ENCODE measurements around the gene LNX1. TPM values are rescaled to one million over a fixed set of nuclear protein-coding genes. Genes with fewer than 3 reads are reported as not detected.

Gene LNX1
- total RNA-seq, 1 experiment from 2014 or later: 3.3 TPM

GRCh38 chr4:53582194-53582593, 9.1 kb downstream of the LNX1 start (continued):
- TF ChIP-seq EZH2phosphoT487 (IDR thresholded peaks at IDR 0.05; ENCODE audit: borderline replicate concordance) (no peak), SP1 (IDR thresholded peaks at IDR 0.05; ENCODE audit: low read depth) (no peak), SRF (IDR thresholded peaks at IDR 0.05; ENCODE audit: low read depth) (no peak), CEBPB (IDR thresholded peaks at IDR 0.05; ENCODE audit: low read depth) (no peak)
- TF ChIP-seq, protein P1, sequence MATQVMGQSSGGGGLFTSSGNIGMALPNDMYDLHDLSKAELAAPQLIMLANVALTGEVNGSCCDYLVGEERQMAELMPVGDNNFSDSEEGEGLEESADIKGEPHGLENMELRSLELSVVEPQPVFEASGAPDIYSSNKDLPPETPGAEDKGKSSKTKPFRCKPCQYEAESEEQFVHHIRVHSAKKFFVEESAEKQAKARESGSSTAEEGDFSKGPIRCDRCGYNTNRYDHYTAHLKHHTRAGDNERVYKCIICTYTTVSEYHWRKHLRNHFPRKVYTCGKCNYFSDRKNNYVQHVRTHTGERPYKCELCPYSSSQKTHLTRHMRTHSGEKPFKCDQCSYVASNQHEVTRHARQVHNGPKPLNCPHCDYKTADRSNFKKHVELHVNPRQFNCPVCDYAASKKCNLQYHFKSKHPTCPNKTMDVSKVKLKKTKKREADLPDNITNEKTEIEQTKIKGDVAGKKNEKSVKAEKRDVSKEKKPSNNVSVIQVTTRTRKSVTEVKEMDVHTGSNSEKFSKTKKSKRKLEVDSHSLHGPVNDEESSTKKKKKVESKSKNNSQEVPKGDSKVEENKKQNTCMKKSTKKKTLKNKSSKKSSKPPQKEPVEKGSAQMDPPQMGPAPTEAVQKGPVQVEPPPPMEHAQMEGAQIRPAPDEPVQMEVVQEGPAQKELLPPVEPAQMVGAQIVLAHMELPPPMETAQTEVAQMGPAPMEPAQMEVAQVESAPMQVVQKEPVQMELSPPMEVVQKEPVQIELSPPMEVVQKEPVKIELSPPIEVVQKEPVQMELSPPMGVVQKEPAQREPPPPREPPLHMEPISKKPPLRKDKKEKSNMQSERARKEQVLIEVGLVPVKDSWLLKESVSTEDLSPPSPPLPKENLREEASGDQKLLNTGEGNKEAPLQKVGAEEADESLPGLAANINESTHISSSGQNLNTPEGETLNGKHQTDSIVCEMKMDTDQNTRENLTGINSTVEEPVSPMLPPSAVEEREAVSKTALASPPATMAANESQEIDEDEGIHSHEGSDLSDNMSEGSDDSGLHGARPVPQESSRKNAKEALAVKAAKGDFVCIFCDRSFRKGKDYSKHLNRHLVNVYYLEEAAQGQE (IDR thresholded peaks at IDR 0.05; ENCODE audit: low read depth): no peak

- DNase-seq (ENCODE audit: low read depth, low spot score): no peak
- intact Hi-C loops (cut with micrococcal nuclease): no loop called here
Measured at GRCh38 chr4:53580274-53580673, 11.0 kb downstream of the LNX1 start.

More at GRCh38 chr4:53580274-53580673, 11.0 kb downstream of the LNX1 start:
- H4K20me1 ChIP-seq (ENCODE audit: insufficient read depth): no peaks in the 10 kb centered on the region
- H3K9me2 ChIP-seq (ENCODE audit: insufficient read depth): no peaks in the 10 kb centered on the region
- no peak overlapping the region for H3K9ac ChIP-seq (ENCODE audit: low read length)
- CTCF ChIA-PET: no interaction called here
- RAD21 ChIA-PET (ENCODE audit: low non-redundant PET in 1 of 2, low total read pairs in 2 of 2, uncharacterized antibody in 2 of 2, unreplicated experiment in 2 of 2): no interaction called here
- H3K4me3 ChIP-seq (replicated peaks in 1 of 2; ENCODE audit: low read depth in 1 of 2, low read length in 2 of 2): no peak overlapping the region
- no TSS peak for BruUV-seq (replicated peaks)
- POLR2A ChIA-PET: no interaction called here
- no peaks in the 10 kb centered on the region for H3K27me3 ChIP-seq (ENCODE audit: insufficient read depth, low read length)
- H3K27ac ChIP-seq (ENCODE audit: low read depth, low read length): no peak overlapping the region
- H2AFZ ChIP-seq (ENCODE audit: low read depth, low read length, poor library complexity, severe bottlenecking): no peak overlapping the region
- H3K4me2 ChIP-seq (ENCODE audit: low read length): no peak overlapping the region
- H3K79me2 ChIP-seq (ENCODE audit: insufficient read depth, low read length): no peaks in the 10 kb centered on the region
- no peak for TF ChIP-seq EZH2 (IDR thresholded peaks at IDR 0.05)
- no peaks in the 10 kb centered on the region for H3K36me3 ChIP-seq (ENCODE audit: control insufficient read depth in 1 of 2, insufficient read depth in 2 of 2, low read length in 2 of 2)
- no peaks in the 10 kb centered on the region for H3K9me3 ChIP-seq (ENCODE audit: control insufficient read depth in 1 of 2, insufficient read depth in 1 of 2, low read depth in 1 of 2, low read length in 2 of 2)
- no peaks in the 10 kb centered on the region for H3K4me1 ChIP-seq (ENCODE audit: control insufficient read depth in 1 of 2, insufficient read depth in 2 of 2, low read length in 2 of 2)
- no peak for ATAC-seq

All from HCT116 (cell line).